NCI-H524 (cell line): Measurements from ENCODE around the gene CCT6B.
A peak's percentile ranks its signal among the peaks of the same experiment; 100 is the strongest.
"Not testable (repeated sequence)": the region's sequence is repeated elsewhere in the genome, so short reads cannot be mapped to it uniquely, and the experiment has no call there.

Experiments
- DNase-seq, 2 experiments: peaks; one replicate each; lab custom pipeline; 2025; lab: John Stamatoyannopoulos, UW

CCT6B gene

DNA sequence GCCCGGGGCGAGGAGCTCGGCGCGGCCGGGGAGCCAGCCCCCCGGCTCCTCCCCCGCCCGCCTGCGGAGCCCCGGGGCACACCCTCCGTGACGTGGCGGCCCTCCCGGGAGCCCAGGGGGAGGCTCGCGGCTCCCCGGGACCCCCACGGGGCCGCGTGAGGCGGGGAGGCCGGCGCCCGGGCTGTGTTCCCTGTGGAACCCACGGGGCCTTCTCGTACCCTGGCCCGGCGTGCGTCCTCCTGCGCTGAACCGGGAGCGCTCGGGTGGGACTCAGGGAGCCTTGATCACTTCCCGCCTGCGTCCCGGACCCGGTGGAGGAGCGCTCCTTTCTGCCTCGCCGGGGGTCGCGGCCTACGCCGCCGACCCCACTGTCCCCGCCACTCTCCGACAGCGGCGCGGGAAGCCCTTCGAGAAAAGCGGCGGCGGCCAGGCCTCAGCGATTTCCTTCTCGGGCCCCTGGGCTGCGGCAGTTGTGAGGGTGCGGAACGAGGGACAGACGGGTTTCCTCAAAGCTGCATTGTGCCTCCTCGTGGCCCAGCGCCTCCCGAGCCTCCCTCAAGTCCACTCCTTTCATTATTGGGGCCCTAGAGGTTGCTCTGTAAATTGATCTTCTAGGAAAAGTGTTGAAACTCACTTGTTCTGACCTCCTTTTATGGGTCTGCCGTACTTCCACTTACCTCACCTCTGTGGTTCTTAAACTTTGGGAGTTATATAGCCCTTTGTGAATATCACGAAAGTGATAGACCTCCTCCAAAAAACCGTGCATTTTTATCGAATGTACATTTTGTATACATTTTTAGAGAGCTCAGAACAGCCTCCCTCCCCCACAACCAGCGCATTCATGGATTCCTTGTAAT lies 19.6 kb upstream of the CCT6B start:
- peak; percentile 43 to 62 for DNase-seq

DNA sequence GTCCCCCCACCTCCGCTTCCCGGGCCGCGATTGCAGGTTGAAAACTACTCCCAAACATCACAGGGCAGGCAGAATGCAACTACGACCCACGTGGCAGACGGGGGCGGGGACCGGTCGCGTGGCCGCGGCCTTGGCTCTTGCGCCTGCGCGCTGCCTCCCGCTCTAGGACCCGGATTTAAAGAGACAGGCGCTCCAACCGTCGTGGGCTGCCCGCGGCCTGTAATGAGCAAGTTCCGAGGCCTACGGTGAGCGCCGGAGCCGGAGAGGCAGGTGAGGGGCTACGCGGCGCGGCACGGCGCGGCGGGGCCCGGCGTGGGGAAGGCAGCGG lies 19.1 kb upstream of the CCT6B start, which contains the start of gene LIG3:
LIG3 (plus strand) TSS at position 160 of the 328 bp plus-strand sequence. CDS start 2,494 bp downstream, outside the sequence.
- peak; percentile 80 to 92 for DNase-seq

DNA sequence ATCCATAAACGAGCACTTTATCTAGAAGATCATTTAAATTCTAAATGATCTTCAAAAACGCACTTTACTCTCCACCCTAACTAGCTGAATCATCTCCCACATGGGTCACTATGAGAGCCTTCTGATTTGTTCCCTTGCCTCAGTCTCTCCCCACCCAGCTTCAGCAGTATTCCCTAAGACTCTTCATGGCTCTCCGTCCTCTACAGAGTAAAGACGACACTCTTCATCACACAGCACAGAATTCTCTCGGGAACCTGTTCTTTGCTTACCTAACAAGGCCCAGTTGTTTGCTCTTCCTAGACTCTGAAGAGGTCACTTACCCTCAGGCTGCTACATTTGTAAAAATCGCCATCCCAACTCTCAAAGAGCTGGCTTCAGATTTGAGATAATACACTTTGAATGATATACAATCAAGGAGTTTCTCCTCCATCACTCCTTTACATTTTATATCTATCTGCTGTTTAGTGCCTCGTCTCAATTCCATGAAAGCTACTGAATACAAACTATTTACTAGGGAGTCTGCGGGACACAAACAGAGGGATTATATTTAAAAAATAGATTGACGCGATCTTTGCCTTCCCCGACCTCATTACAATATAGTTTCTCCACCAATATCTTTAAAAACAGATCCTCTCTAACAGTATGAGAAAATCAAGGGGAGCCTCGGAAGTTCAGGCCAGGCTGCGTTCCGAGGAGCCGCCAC lies 18.5 kb upstream of the CCT6B start:
- DNase-seq = no peak

DNA sequence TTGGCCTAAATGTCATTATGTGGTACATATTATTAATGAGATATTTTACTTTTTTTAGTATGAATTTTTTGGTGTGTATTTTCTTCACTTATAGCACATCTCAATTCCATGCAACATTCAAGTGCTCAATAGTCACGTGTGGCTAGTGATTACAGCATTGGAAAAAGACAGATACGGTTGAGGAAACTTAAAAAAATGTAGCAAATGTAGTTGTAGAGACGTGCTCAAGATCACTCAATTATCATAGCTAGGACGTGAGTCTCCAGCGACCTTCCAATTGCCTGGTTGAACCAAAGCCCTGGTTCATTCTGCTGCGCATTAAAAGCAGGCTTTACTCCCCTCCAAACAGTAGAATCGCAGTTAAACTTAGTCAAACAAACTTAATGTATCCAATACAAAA lies 17.9 kb upstream of the CCT6B start:
- no peak for DNase-seq

DNA sequence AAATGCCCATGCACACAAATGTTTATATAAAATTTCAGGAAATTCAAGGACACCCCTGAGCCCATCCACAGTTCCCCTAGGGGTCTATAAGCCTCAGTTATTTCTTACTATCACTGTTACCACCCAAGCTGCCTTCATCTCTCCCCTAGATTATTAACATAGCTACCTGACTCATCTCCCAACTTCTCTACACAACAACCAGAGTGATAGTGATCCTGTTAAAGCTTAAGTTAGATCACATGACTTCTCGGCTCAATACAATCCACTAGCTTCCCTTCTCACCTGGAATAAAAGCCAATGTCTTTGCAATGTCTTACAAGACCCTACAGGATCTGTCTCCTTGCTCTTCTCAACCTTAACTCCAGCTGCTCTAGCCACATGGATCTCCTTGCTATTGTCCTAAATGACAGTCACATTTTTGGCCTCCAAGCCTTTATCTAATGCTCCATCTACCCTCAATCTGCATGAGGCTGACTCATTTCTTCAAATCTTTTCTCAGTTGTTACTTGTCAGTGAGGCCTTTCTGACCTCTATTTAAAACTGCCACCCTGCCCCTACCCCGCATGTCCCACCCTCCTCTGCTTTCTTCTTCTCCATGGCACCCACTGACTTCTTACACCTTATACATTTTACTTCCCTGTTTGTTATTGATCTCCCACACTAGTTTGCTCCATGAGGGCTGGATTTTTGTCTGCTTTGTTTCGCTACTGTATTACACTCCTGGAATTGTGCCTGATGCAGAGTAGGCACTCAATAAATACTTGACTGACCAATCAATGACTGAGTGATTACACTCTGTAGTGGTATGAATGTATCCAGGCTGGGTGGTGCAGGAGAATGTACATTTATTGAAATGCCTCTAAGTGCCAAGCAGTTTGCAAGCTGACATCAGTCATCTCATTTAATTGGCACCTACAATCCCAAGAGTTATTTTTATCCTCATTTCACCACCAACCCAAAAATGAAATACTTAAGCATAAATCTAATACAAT lies 13.8 kb upstream of the CCT6B start:
- no peak for DNase-seq

DNA sequence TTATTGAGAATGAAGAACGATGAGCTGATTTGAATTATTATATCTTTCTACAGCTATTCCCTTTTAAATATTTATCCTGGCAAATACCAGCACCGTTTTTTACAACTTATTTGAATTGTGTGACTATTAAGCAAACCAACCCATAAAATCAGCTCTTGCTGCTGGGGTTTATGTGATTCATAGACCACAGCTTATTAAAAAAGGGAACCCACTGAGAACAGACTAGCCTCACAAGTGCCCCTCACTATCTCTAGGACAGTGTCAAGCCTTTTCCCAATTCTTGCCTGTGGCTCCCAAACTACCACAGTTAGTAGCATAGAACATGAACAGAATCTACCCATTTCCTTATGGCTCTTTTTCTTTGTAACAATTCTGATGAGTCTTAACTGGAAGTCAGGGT lies 12.9 kb upstream of the CCT6B start:
- DNase-seq = no peak

DNA sequence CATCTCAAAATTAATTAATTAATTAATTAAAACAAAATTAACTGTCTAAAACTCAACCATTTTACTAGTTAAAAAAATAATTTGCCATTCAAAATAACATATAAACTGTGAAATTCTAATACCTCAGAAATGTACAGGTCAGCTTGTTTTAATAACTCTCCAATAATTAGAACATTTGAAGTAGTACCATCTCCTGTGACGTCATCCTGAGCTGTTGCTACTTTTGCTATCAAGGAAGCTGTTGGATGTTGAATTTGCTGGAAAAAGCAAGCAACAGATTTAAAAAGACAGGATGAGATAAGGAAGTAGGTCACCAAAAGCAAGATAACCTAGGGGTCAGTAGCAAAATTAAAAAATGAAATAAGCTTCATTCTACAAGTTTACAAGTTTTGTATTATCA lies 2.8 kb downstream of the CCT6B start:
- DNase-seq = no peak

DNA sequence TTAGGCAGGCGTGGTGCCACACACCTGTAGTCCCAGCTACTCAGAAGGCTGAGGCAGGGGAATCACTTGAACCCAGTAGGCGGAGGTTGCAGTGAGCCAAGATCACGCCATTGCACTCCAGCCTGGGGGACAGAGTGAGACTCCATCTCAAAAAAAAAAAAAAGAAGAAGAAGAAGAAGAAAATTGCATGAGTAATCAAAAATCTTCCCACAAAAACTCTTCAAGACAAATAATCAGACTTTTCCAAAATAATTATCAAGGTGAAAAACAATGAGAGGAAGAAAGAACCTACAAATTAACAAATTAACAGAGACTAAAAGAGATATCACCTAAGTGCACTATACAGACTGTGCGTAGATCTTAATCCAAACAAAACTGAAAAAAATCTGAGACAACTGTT lies 10.5 kb downstream of the CCT6B start:
- not testable (repeated sequence) for DNase-seq

DNA sequence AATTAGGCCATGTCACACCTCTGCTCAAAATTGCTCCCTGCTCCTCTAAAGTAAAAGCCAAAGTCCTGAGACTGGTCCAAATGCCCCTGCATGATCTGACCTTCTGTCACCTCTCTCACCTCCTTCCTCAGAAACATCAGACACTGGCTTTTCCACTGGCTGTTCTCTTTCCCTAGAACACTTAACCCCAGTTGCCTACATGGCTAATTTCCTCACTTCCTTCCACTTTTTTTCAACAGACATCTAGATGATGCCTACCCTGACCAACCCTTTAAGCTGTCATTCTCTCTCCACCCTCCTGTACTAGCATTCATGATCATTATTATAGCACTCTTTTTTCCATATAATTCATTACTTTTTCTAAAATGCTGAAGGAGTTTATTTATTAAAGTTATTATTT lies 31.0 kb downstream of the CCT6B start:
- DNase-seq = no peak

DNA sequence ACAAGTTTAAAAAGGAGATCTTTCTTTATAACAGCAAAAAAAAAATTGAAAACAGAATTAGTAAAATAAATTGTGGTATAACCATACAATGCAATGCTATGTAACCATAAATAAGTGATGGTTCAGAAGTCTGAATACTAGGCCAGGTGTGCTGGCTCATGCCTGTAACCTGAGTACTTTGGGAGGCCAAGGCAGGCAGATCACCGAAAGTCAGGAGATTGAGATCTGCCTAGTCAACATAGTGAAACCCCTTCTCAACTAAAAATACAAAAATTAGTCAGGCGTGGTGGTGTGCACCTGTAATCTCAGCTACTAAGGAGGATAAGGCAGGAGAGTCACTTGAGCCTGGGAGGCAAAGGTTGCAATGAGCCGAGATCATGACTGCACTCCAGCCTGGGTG lies 34.6 kb downstream of the CCT6B start:
- DNase-seq = no peak

DNA sequence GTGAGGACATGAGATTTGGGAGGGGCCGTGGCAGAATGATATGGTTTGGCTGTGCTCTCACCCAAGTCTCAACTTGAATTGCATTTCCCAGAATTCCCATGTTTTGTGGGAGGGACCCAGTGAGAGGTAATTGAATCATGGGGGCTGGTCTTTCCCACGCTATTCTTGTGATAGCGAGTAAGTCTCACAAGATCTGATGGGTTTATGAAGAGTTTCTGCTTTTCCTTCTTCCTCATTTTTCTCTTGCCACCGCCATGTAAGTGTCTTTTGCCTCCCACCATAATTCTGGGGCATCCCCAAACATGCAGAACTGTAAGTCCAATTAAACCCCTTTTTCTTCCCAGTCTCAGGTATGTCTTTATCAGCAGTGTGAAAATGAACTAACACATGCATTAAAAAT lies 40.6 kb downstream of the CCT6B start:
- DNase-seq = no peak

DNA sequence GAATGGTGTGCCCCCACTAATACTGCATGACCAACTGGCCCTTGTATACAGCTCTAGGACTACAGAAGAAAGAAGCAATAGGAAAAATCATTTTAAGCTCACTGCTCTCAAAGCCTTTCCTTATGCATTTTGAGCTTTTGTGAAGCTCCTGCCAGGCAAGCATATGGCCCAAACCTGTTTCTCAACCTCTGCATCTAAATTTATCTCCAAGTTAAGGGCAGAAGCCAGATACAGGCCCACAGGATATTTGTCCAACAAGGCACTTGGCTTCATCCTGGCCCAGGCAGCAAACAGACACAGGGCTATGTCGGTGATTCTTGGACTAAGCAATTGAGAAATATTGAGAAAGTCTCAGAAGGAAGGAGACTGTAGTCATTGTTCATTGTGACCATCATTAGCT lies 43.9 kb downstream of the CCT6B start:
- no peak for DNase-seq

DNA sequence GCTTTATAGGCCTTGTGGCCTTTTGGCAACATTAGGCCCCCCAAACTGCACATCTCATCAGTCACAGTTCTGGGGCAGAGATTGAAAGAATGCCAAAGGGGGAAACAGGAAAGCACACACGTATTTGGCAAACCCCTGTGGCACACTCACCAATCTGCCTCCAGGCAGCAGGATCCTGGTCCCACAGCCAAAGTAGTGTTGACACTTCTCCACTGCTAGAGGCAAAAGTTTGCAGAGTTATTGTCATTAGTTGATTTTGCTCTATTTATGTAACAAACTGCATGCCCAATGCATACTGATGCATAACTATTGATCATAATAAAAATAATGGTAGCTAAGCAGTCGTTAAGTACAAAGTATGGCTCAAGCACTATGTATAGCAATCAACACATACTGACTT lies 45.1 kb downstream of the CCT6B start:
- no peak for DNase-seq

DNA sequence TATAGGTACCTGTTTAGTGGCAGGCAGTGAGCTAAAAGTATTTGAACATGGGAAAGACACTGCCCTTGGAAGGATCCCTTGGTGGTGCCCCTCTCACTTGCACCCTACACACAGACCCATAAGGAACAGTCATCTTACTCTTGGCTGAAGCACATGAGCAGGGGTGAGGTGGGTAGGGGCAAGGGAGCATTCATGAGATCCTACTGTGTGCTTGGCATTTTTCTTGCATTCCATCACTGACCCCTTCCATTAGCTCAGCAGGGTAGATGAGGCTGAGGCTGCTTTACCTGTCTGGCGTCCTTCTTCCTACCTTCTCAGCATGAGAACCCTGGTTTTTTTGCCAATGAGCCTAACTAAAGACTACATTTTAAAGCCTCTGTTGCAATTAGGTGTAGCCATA lies 48.3 kb downstream of the CCT6B start:
- no peak for DNase-seq

DNA sequence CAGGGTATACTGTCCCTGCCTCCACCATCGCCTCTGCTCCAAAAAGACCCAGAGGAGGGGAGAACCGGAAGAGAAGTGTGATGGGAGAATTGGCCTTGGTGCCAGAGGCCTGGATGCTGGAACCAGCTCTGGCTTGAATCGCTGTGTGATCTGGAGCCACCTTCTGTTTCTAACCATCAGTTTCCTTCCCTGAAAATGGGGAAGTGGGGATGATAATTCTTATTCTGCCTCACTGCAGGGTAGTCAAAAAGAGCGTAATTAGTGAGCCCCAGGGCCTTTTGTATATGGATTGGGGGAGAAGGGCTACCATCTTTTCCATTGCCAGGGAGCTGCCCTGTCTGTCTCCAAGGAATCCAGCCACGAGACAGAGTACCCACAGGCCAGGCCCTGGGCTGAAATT lies 52.2 kb downstream of the CCT6B start:
- DNase-seq = no peak

DNA sequence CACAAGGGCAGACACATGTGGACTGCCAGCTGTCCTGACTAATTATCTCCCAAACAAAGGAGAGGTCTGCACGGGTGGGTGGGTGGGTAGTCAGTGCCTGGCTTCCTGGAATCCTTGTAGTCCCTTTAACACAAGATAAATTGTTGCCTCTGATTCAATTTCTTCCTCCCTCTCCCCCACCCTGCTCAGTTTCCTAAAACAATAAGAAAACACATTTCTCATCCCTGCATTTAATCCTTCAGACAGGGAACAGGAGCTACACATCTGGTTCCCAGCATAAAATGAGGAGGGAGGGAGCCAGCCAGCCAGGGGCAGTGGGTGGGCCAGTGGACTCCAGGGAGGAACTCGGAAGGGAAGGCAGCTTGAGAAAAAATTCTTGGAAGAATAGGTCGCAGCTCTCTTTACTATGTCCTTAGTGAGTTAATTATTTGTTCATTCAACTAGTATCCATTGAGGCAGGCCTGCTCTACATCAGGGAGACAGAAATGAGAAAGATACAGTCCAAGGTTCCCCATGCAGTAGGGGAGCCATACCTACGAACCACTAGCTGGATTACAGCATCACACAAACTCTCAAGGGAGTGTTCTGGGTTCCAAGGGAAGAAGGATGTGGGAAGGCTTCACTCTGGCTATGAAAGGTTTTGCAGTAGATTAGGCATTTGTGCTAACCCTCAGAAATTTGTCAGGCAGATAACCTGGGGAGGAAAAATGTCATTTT lies 58.3 kb downstream of the CCT6B start:
- no peak for DNase-seq

DNA sequence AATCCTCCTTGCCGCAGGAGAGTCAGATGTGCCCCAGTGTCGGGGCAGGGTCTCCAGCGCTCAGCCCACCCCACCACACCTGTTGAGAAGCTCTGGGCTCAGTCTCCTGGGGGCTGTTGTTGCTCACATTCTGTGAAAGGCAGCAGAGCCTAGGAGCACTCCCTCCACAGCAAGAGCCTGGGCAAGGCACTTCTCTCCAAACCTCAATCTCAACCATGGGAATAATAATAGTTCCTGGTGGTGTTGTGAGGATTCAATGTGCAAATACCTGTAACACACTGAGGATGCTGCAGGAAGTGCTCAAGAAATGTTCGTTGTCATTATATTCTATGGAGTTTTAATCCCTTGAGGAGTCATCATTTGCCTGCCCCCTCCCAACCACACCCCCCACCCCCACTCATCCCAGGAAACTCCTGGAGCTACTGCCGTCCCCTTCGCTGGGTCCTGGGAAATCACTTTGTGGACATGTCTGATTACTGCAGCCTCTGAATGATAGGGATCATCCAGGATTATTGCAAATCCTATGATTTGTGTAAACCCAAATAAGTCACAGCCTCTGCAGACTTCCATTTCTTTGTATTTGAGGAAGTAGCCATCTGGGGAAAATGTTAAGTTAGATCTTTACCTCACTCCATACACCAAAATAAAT lies 61.5 kb downstream of the CCT6B start:
- peak in 1 of 2 experiments; percentile 2 for DNase-seq

DNA sequence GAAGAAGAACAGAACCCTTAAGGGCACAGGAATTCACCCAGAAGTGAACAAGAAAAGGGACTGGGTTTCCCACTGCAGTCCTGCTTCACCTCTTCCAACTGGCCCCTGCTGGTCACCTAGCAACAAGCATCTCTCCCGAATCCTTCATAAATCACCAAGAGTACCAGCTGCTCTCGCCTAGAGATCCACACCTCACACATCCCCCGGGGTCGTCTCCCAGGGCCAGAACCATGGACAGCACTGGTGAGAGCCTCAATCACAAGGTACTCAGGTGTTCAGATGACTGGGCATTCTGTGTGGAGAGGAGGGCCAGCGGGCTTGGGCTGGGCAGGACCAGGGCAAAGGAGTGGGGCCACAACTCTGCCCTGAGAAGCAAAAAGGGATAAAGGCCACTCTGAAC lies 65.9 kb downstream of the CCT6B start:
- DNase-seq = peak; percentile 23 to 57

DNA sequence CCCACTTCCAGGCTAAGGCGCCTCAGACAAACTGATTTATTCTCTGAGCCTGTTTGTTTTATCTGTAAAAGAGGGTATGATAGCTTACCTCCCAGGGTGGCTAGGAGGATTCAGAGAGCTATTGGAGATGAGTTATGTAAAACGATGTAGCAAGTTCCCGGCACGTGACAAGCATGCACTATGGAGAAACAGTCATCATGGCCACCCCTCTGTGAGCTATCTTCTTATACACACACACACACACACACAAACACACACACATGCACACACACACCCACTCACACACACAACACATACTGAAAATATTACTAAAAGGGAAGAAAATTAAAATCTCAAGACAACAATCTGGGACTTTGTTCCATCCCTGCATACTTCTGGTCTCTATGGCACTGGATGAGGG lies 66.3 kb downstream of the CCT6B start:
- DNase-seq = no peak

DNA sequence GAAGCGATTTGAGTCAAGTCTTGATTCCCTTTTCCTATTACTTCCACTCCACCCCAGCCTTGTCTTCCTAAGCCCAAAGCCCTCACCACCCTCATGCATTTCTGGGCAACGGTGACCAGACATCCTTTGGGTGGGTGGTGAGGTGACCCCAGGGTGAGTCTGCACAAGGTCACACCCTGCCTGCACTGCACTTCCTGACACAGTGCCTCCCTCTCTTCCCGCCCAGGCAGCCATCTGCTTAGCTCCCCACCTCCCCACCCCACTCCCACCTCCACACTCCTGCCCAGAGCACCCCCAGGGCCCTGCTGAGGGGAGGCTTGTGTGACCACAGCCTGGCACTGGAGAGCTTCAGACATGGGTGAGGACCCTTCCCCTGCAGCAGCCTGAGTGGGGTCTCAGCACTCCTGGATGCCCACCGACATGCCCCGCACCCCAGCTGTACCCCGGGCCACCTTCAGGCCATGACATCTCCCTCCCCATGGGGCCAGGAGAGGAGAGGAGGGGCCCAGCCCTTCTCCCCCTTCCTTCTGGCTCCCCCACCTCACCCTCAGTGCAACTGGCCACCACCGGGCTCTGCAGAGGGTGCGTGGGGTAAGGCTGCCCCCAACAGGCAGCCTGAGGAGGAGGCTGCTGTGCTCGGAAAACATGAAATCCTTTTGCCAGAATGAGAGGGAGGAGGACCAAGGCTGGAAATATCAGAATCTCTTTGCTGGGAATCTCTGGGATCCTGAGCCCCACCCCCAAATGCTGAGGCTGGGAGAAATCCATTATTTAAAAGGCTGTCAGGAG lies 68.6 kb downstream of the CCT6B start:
- peak in 1 of 2 experiments; percentile 55 for DNase-seq
